Thyroid gland (tissue), 4 donors: ENCODE results near the gene CNKSR1.

Source experiments
- CTCF ChIP-seq, 6 experiments: fragments of 200-600 bp in 3 of 6; fragments of 450-650 bp in 3 of 6; sonication (generic) in 3 of 6; IDR thresholded peaks; one replicate each; pipeline ENCODE4 v1.5.1; 2016 to 2019; ENCODE audit warnings: antibody characterized with exemption in 6 of 6, mild to moderate bottlenecking in 2 of 6, inconsistent platforms in 1 of 6, moderate library complexity in 1 of 6
- POLR2A ChIP-seq, 2 donors: fragments of 450-650 bp; IDR thresholded peaks; one replicate each; pipeline ENCODE4 v1.6.1; 2017; ENCODE audit warnings: antibody characterized with exemption in 2 of 2, mild to moderate bottlenecking in 2 of 2, moderate library complexity in 1 of 2

- no peak for TF ChIP-seq CTCF (IDR thresholded peaks at IDR 0.05)
- TF ChIP-seq POLR2A (IDR thresholded peaks at IDR 0.05): no peak
Observed at GRCh38 chr1:26213335-26213905, 36.1 kb downstream of the CNKSR1 start.
